Fibroblast of pulmonary artery (primary cell): ENCODE measurements around the gene AXDND1.

Experiments used
- DNase-seq: peaks from one replicate; pipeline ENCODE4 v3.0.0-alpha.2; 2010; ENCODE audit warnings: low read depth
- H3K4me3 ChIP-seq: replicated peaks from 2 replicates; pipeline ENCODE4 v1.5.1; 2011; ENCODE audit warnings: low read depth, mild to moderate bottlenecking, control low read depth, low read length, moderate library complexity
- CTCF ChIP-seq: IDR thresholded peaks from 2 replicates; pipeline ENCODE4 v1.5.1; 2011; ENCODE audit warnings: mild to moderate bottlenecking, control low read depth, low read length, inconsistent platforms; ENCODE audit errors: missing control alignments

The AXDND1 gene

GRCh38 chr1:179326746-179327145 lies 39.0 kb upstream of the AXDND1 start:
- DNase-seq = no peak
- no peak for TF ChIP-seq CTCF
- H3K4me3 ChIP-seq = no peak overlapping the region

- H3K4me3 ChIP-seq = no peak overlapping the region
- no peak for DNase-seq
- no peak for TF ChIP-seq CTCF
Measured at GRCh38 chr1:179327196-179327595, 38.6 kb upstream of the AXDND1 start.

GRCh38 chr1:179327679-179328078 lies 38.1 kb upstream of the AXDND1 start:
- TF ChIP-seq CTCF = no peak
- DNase-seq = peak; percentile 10
- H3K4me3 ChIP-seq = no peak overlapping the region

GRCh38 chr1:179329862-179330261 lies 35.9 kb upstream of the AXDND1 start:
- no peak for TF ChIP-seq CTCF
- no peak for DNase-seq

GRCh38 chr1:179334440-179334839 lies 31.3 kb upstream of the AXDND1 start:
- H3K4me3 ChIP-seq = no peak overlapping the region
- no peak for DNase-seq
- no peak for TF ChIP-seq CTCF

More at GRCh38 chr1:179329862-179330261, 35.9 kb upstream of the AXDND1 start:
- no peak overlapping the region for H3K4me3 ChIP-seq

- TF ChIP-seq CTCF = no peak
- no peak for DNase-seq
- no peak overlapping the region for H3K4me3 ChIP-seq
Measured at GRCh38 chr1:179337288-179337687, 28.5 kb upstream of the AXDND1 start.

- no peak for DNase-seq
- TF ChIP-seq CTCF = no peak
- no peak overlapping the region for H3K4me3 ChIP-seq
Measured at GRCh38 chr1:179337942-179338560, 27.7 kb upstream of the AXDND1 start.
